Measurements from ENCODE around the gene ZFP82. TPM values are rescaled to one million over a fixed set of nuclear protein-coding genes. Genes with fewer than 3 reads are reported as not detected.

Gene ZFP82
- total and polyA plus RNA-seq, 8 donors = 0.79 to 3.8 (median 1.2) TPM

- ATAC-seq (peak; percentile 99 to 100 (median 99)), FAIRE-seq (no peak), DNase-seq (peak; percentile 91 to 97 (median 94))
- peak within 1 kb of the TSS; percentile 66 to 87 (median 71) for H3K4me3 ChIP-seq
- TF ChIP-seq CTCF (IDR thresholded peaks at IDR 0.05) = no peak
- no peaks in the 10 kb centered on the region for H3K36me3 ChIP-seq
- no peaks in the 10 kb centered on the region for H3K27me3 ChIP-seq
- intact Hi-C loops (cut with DNase I) = no loop called here
- H3K4me1 ChIP-seq = peaks cover 0 to 12% (median 0%) of the 10 kb centered on the region in 3 donors
- 2 to 5% methylated on average over 69 of the region's 69 CpGs for WGBS, 2 donors
- peak within 1 kb of the TSS; percentile 73 to 87 (median 80) for H3K27ac ChIP-seq
- H3K9me3 ChIP-seq = no peaks in the 10 kb centered on the region
These were observed 39.6 kb downstream of the ZFP82 start, which contains the start of gene ZFP14 for GRCh38 chr19:36378625-36379509. Gene ZFP14 (minus strand): TSS chr19:36379201. CDS start chr19:36367892, 11,309 bp downstream.

- Histone ChIP-seq H3K27ac (peak overlapping the region in 2 of 4 donors; percentile 73 to 87), H3K36me3 (no peaks in the 10 kb centered on the region), H3K27me3 (no peaks in the 10 kb centered on the region), H3K4me3 (peak overlapping the region in 3 of 4 donors; percentile 66 to 87 (median 68)), H3K4me1 (peaks cover 0 to 12% (median 0%) of the 10 kb centered on the region in 3 donors), H3K9me3 (no peaks in the 10 kb centered on the region)
- intact Hi-C loops (cut with DNase I) = no loop called here
- no peak for FAIRE-seq
- WGBS, 2 donors = 35 to 44% methylated on average over 10 of the region's 10 CpGs
- ATAC-seq = no peak
- DNase-seq = no peak
- no peak for TF ChIP-seq CTCF (IDR thresholded peaks at IDR 0.05)
These were observed 40.8 kb downstream of the ZFP82 start for GRCh38 chr19:36377541-36378178.

GRCh38 chr19:36373638-36374156 lies 44.7 kb downstream of the ZFP82 start:
- DNase-seq = no peak
- no peak for FAIRE-seq
- H3K9me3 ChIP-seq = no peaks in the 10 kb centered on the region
- 95 to 96% methylated on average over 5 of the region's 5 CpGs for WGBS, 2 donors
- H3K27me3 ChIP-seq = no peaks in the 10 kb centered on the region
- H3K27ac ChIP-seq = no peak overlapping the region
- no peak overlapping the region for H3K4me3 ChIP-seq
- intact Hi-C loops (cut with DNase I) = no loop called here
- ATAC-seq = no peak
- H3K4me1 ChIP-seq = peaks cover 0 to 9% (median 0%) of the 10 kb centered on the region in 3 donors
- no peaks in the 10 kb centered on the region for H3K36me3 ChIP-seq
- TF ChIP-seq CTCF (IDR thresholded peaks at IDR 0.05) = no peak

- Histone ChIP-seq H3K4me3 (no peak overlapping the region), H3K4me1 (no peaks in the 10 kb centered on the region), H3K9me3 (no peaks in the 10 kb centered on the region), H3K36me3 (peaks cover 0 to 8% (median 0%) of the 10 kb centered on the region in 3 donors), H3K27me3 (no peaks in the 10 kb centered on the region), H3K27ac (no peak overlapping the region)
- intact Hi-C loops (cut with DNase I) = no loop called here
- DNase-seq (no peak), FAIRE-seq (no peak), ATAC-seq (no peak)
- no peak for TF ChIP-seq CTCF (IDR thresholded peaks at IDR 0.05)
These were observed 46.6 kb downstream of the ZFP82 start for GRCh38 chr19:36371886-36372285.

Measured in pancreas (tissue), 10 donors.